ENCODE data around the gene FGF12.
A peak's percentile ranks its signal among the peaks of the same experiment; 100 is the strongest.

FGF12 gene

DNA sequence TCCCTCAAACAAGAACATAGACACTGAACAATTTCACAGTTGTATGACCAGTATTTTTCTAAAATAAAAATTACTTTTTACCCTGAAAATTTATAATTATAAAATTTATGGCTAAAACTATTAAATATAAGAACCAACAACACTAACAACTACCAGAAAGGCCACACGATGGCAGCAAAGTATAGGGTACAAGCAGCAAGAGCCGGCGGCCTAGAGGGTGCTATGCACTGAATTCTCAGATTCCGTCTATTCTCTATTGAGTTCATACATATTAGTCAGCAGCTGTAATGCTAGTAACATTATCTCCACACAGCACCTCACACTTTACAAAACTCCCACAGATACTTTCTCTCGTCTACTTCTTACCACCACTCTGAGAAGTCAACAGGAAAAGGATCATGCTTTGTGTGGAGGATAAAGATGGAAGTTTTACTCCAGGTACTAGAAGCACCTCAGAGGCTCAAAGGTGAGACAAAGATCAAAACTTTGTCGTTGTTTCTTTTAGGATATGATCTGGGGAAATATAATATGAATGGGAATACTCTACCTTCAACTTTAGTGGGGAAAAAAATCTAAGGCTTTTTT is 160.5 kb downstream of the FGF12 start:
- TF ChIP-seq, protein P1, sequence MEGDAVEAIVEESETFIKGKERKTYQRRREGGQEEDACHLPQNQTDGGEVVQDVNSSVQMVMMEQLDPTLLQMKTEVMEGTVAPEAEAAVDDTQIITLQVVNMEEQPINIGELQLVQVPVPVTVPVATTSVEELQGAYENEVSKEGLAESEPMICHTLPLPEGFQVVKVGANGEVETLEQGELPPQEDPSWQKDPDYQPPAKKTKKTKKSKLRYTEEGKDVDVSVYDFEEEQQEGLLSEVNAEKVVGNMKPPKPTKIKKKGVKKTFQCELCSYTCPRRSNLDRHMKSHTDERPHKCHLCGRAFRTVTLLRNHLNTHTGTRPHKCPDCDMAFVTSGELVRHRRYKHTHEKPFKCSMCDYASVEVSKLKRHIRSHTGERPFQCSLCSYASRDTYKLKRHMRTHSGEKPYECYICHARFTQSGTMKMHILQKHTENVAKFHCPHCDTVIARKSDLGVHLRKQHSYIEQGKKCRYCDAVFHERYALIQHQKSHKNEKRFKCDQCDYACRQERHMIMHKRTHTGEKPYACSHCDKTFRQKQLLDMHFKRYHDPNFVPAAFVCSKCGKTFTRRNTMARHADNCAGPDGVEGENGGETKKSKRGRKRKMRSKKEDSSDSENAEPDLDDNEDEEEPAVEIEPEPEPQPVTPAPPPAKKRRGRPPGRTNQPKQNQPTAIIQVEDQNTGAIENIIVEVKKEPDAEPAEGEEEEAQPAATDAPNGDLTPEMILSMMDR (IDR thresholded peaks at IDR 0.05; ENCODE audit: unreplicated experiment in 3 of 3): peak; percentile 75 to 89 (median 76)
- H3K27me3 Mint-ChIP-seq (ENCODE audit: low read depth): peaks cover 8% of the 10 kb centered on the region
- no peaks in the 10 kb centered on the region for H3K36me3 Mint-ChIP-seq (ENCODE audit: low read depth)
- H3K27ac Mint-ChIP-seq: no peak overlapping the region
- H3K4me3 Mint-ChIP-seq: no peak overlapping the region
- no peaks in the 10 kb centered on the region for H3K9me3 Mint-ChIP-seq
- H3K4me1 Mint-ChIP-seq: peaks cover 4% of the 10 kb centered on the region

GRCh38 chr3:192564611-192565010 is 162.7 kb downstream of the FGF12 start:
- Mint-ChIP-seq H3K27ac (no peak overlapping the region), H3K4me1 (peaks cover 4% of the 10 kb centered on the region), H3K4me3 (no peak overlapping the region), H3K27me3 (ENCODE audit: low read depth) (peaks cover 4% of the 10 kb centered on the region), H3K36me3 (ENCODE audit: low read depth) (no peaks in the 10 kb centered on the region), H3K9me3 (no peaks in the 10 kb centered on the region)
- TF ChIP-seq, protein P1 (IDR thresholded peaks at IDR 0.05; ENCODE audit: unreplicated experiment in 3 of 3): no peak

GRCh38 chr3:192563417-192563816 is 163.9 kb downstream of the FGF12 start:
- Mint-ChIP-seq H3K27ac (no peak overlapping the region), H3K27me3 (ENCODE audit: low read depth) (peaks cover 4% of the 10 kb centered on the region), H3K9me3 (no peaks in the 10 kb centered on the region), H3K4me1 (peaks cover 4% of the 10 kb centered on the region), H3K4me3 (no peak overlapping the region), H3K36me3 (ENCODE audit: low read depth) (no peaks in the 10 kb centered on the region)
- TF ChIP-seq, protein P1 (IDR thresholded peaks at IDR 0.05; ENCODE audit: unreplicated experiment in 3 of 3): no peak

- H3K4me3 Mint-ChIP-seq: no peak overlapping the region
- H3K4me1 Mint-ChIP-seq: no peaks in the 10 kb centered on the region
- TF ChIP-seq, protein P1 (IDR thresholded peaks at IDR 0.05; ENCODE audit: unreplicated experiment in 3 of 3): no peak
- H3K27ac Mint-ChIP-seq: no peak overlapping the region
- peaks cover 6% of the 10 kb centered on the region for H3K9me3 Mint-ChIP-seq
- H3K27me3 Mint-ChIP-seq (ENCODE audit: low read depth): no peaks in the 10 kb centered on the region
- no peaks in the 10 kb centered on the region for H3K36me3 Mint-ChIP-seq (ENCODE audit: low read depth)
Measured at GRCh38 chr3:192553707-192554106, 173.6 kb downstream of the FGF12 start.

DNA sequence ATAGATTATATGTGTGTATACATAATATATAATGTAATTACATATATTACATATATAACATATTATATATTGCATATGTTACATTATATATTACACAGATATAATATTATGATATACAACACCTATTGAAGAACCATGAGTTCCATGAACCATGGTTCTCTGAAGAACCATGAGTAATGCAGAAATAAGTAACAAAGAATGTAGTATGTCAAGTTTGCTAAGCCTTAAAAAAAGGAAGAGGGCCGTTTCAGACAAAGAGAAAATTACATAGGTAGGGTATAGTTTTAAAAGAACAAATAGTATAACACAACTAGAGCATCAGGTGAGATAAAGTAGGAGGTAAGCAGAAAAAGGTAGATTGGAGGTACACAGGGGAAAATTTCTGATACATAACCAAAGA is 177.0 kb downstream of the FGF12 start:
- TF ChIP-seq, protein P1 (IDR thresholded peaks at IDR 0.05; ENCODE audit: unreplicated experiment in 3 of 3): no peak
- H3K27ac Mint-ChIP-seq: no peak overlapping the region
- H3K27me3 Mint-ChIP-seq (ENCODE audit: low read depth): no peaks in the 10 kb centered on the region
- no peaks in the 10 kb centered on the region for H3K36me3 Mint-ChIP-seq (ENCODE audit: low read depth)
- H3K4me3 Mint-ChIP-seq: no peak overlapping the region
- no peaks in the 10 kb centered on the region for H3K4me1 Mint-ChIP-seq
- H3K9me3 Mint-ChIP-seq: peaks cover 6% of the 10 kb centered on the region

- TF ChIP-seq, protein P1 (IDR thresholded peaks at IDR 0.05; ENCODE audit: unreplicated experiment in 3 of 3): no peak
- H3K9me3 Mint-ChIP-seq: no peaks in the 10 kb centered on the region
- no peak overlapping the region for H3K27ac Mint-ChIP-seq
- H3K36me3 Mint-ChIP-seq (ENCODE audit: low read depth): no peaks in the 10 kb centered on the region
- H3K4me1 Mint-ChIP-seq: no peaks in the 10 kb centered on the region
- H3K27me3 Mint-ChIP-seq (ENCODE audit: low read depth): peaks cover 14% of the 10 kb centered on the region
- no peak overlapping the region for H3K4me3 Mint-ChIP-seq
Measured at GRCh38 chr3:192545333-192545732, 182.0 kb downstream of the FGF12 start.
